GM19372 (cell line): Measurements from ENCODE around the gene FXYD4.
"Not testable (repeated sequence)": the region's sequence is repeated elsewhere in the genome, so short reads cannot be mapped to it uniquely, and the experiment has no call there.

ENCODE experiments used
- ATAC-seq: cut with Tn5 transposase; IDR thresholded peaks from one replicate; pipeline ENCODE4 v1.9.1; 2021; ENCODE audit warnings: mild to moderate bottlenecking, low read depth, moderate library complexity; ENCODE audit not compliant: unreplicated experiment

The FXYD4 gene

GRCh38 chr10:43410345-43410744 lies 38.9 kb downstream of the FXYD4 start:
- ATAC-seq, result no peak

- ATAC-seq, result no peak
Measured at GRCh38 chr10:43411536-43411935, 40.1 kb downstream of the FXYD4 start.

DNA sequence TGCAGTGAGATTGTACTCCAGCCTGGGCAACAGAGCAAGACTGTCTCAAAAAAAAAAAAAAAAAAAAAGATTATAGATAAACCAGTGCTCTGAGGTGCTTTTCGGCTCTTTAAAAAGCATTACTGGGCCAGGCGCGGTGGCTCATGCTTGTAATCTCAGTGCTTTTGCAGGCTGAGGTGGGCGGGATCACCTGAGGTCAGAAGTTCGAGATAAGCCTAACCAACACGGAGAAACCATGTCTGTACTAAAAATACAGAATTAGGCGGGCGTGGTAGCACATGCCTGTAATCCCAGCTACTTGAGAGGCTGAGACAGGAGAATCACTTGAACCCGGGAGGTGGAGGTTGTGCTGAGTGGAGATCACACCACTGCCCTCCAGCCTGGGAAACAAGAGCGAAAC lies 44.1 kb downstream of the FXYD4 start:
- no peak for ATAC-seq

DNA sequence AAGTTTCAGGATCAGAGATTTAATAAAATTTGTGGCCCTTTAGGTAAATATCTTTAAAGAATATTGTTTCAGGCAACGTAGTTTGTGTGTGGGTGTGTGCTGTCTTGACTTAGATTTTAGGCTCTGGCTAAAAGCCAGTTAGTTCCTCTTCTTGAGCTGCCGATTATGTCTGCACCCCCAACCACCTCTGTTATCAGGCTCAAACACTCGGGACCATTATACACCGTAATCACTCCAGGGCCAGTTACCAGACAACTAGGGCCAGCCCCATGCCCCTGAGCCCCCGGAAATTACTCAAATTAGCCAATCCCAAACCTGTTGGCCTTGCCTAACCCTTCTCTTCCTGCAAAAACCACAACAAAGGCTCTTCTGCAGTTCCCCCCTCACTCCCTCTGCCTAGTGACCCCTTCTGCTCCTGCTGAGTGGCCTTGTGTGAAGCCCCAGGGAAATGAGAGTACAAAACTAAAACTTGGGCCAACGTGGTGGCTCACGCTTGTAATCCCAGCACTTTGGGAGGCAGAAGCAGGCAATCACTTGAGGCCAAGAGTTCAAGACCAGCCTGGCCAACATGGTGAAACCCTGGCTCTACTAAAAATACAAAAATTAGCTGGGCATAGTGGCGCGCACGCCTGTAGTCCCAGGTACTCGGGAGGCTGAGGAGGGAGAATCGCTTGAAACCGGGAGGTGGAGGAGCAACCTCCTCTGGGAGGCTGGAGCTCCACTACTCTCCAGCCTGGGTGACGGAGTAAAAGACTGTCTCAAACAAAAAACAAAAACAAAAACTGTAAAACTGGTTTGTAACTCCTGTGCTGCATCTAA lies 46.7 kb downstream of the FXYD4 start:
- no peak for ATAC-seq

DNA sequence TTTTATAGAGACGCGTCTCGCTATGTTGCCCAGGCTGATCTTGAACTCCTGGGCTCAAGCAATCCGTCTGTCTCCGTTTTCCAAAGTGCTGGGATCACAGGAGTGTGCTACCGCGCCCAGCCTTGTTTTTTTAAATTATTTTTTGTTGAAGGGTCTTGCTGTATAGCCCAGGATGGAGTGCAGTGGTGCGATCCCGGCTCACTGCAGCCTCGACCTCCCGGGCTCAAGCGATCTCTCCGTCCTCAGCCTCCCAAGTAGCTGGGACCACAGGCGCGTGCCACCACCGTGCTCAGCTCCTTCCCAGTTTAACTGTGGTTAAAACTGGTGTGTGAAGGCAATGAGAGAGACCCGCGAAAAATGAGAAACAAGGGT lies 48.5 kb downstream of the FXYD4 start:
- no peak for ATAC-seq

DNA sequence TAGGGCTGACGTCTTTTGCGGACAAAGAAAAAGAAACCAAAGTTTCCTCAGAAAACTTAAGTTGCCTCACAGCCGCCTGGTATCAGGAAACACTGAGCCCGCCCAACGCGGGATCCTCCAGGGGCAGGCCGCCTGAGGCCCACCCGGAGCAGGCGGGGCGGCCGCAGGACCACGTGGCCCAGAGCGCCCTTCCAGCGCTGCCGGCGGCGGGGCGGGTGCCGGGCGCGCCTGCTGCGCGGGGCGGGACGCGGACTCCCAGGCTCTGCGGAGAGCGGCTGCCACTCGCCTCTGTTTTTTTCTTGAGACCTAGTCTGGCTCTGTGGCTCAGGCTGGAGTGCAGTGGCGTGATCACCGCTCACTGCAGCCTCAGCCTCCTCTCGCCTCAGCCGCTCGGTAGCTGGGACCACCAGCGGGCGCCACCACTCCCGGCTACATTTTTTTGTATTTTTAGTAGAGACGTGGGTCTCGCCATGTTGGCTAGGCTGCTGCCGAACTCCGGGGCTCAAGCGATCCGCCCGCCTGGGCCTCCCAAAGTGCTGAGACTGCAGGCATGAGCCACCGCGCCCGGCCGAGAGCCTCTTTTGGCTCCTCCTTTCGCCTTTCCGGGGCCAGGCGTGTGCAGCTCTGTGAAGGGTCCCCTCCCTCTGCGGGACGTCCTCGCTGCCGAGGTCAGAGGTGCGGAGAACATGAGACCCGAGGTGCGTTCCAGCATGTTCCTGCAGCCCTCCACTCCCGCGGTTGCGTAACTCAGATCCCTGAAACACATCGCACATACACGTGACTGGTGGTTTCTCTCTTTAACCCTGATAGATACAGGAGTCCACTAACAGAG lies 49.1 kb downstream of the FXYD4 start:
- peak; percentile 81 for ATAC-seq

DNA sequence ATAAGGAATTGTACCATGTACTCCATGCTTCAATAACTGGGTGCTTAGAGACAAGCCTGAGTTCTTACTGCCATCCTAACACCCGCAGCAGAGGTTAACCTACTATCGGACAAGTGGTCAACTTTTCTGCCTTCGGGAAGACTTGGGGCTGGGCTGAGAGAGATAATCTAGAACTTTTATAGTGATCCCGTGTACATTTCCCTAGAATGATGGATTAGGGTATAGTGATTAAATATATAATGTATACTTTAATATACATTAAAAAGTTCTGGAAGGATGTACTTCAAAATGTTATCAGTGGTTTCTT lies 49.7 kb downstream of the FXYD4 start:
- ATAC-seq, result no peak

- no peak for ATAC-seq
Measured at GRCh38 chr10:43421519-43421918, 50.1 kb downstream of the FXYD4 start.

GRCh38 chr10:43421944-43422343 lies 50.5 kb downstream of the FXYD4 start:
- ATAC-seq, result not testable (repeated sequence)

DNA sequence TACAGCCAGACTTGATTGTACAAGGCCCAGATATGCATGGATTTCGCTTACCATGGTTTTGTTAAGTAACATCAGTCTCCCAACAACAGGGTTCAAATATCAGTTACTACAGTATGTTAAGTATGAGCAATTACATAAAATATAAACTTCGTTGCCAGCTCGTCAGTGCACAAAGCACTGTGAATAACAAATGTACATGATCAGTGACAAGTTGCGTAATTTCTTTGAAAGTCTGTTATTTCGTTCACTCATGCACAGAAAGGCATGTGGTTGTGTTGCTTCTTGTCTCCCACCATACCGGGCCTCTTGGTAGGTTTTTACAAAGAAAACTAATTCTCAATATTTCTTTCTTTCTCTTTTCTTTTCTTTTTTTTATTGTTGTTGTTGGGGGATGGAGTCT lies 53.0 kb downstream of the FXYD4 start:
- ATAC-seq, result no peak
